IPS-18a (cell line): ENCODE data around the gene TTC9.

Experiments
- H3K27ac ChIP-seq: one replicate; pipeline ENCODE4 v1.5.1; 2013; ENCODE audit warnings: low read length
- H3K27me3 ChIP-seq: one replicate; pipeline ENCODE4 v1.6.1; 2013; ENCODE audit warnings: mild to moderate bottlenecking, low read length; ENCODE audit not compliant: control insufficient read depth, insufficient read depth
- H3K36me3 ChIP-seq: one replicate; pipeline ENCODE4 v1.6.1; 2013; ENCODE audit warnings: low read depth, low read length; ENCODE audit not compliant: control insufficient read depth
- H3K4me1 ChIP-seq: one replicate; pipeline ENCODE4 v1.6.1; 2013; ENCODE audit warnings: low read depth, low read length; ENCODE audit not compliant: control insufficient read depth
- H3K4me3 ChIP-seq: one replicate; pipeline ENCODE4 v1.5.1; 2013; ENCODE audit warnings: low read length
- H3K9ac ChIP-seq: one replicate; pipeline ENCODE4 v1.6.1; 2013; ENCODE audit warnings: mild to moderate bottlenecking, low read length, moderate library complexity
- H3K9me3 ChIP-seq: one replicate; pipeline ENCODE4 v1.6.1; 2013; ENCODE audit warnings: low read depth, low read length; ENCODE audit not compliant: control insufficient read depth

Gene TTC9

GRCh38 chr14:70619708-70620107, 22.0 kb upstream of the TTC9 start:
- no peak overlapping the region for H3K27ac ChIP-seq
- H3K4me1 ChIP-seq = no peaks in the 10 kb centered on the region
- H3K36me3 ChIP-seq = no peaks in the 10 kb centered on the region
- no peak overlapping the region for H3K4me3 ChIP-seq
- H3K27me3 ChIP-seq = no peaks in the 10 kb centered on the region
- H3K9me3 ChIP-seq = no peaks in the 10 kb centered on the region
- no peak overlapping the region for H3K9ac ChIP-seq

DNA sequence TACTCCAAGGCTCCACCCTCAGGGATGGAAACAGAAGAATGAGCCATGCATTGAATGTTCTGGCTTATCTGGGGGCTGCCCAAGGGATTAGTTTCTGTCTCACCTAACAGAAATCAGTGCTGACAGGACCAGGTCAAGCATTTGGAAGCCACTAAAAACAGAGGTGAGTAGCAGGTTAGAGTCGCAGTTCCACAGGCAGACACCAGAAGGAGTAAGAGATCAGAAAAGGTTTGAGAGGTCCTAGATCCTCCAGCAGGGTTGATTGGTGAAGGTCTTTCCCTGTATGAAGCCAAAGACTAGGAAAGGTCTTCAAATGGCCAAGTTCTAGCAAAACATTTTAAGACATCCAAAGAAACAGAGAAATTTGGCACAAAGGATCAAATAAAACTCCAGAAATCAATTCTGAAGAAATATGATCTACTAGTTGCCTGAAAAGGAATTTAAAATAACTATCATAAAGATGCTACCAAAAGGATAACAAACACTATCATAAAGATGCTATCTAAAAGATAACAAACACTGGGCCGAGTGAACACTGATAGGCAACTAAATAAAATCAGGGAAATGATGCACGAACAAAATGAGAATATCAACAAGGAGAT, 19.5 kb upstream of the TTC9 start:
- H3K4me3 ChIP-seq = no peak overlapping the region
- H3K27me3 ChIP-seq = no peaks in the 10 kb centered on the region
- H3K36me3 ChIP-seq = no peaks in the 10 kb centered on the region
- no peak overlapping the region for H3K9ac ChIP-seq
- no peaks in the 10 kb centered on the region for H3K4me1 ChIP-seq
- peaks cover 11% of the 10 kb centered on the region for H3K9me3 ChIP-seq
- H3K27ac ChIP-seq = no peak overlapping the region

DNA sequence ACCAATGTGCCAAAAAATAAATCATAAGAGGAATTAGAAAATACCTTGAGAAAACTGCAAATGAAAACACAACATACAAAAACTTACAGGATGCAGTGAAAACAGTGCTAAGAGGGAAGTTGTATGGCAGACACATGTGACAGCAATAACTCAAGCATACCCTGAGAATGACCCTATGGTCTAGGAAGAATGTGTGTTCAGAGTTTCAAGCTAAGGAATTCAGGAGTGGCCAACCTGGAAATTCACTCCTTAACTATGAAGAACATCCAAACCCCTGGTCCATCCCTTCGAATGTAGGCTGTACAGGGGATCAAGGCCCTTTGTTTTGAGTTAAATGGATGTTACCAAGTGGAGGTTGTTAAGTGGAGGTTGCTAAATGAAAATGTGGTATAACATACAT, 16.7 kb upstream of the TTC9 start:
- Histone ChIP-seq H3K9me3 (peaks cover 19% of the 10 kb centered on the region), H3K4me3 (no peak overlapping the region), H3K27me3 (no peaks in the 10 kb centered on the region), H3K4me1 (no peaks in the 10 kb centered on the region), H3K36me3 (no peaks in the 10 kb centered on the region), H3K9ac (no peak overlapping the region), H3K27ac (no peak overlapping the region)

- Histone ChIP-seq H3K4me3 (no peak overlapping the region), H3K36me3 (no peaks in the 10 kb centered on the region), H3K9me3 (peaks cover 9% of the 10 kb centered on the region), H3K27me3 (no peaks in the 10 kb centered on the region), H3K4me1 (no peaks in the 10 kb centered on the region), H3K27ac (no peak overlapping the region), H3K9ac (no peak overlapping the region)
These were observed 9.8 kb upstream of the TTC9 start for GRCh38 chr14:70631948-70632347.

DNA sequence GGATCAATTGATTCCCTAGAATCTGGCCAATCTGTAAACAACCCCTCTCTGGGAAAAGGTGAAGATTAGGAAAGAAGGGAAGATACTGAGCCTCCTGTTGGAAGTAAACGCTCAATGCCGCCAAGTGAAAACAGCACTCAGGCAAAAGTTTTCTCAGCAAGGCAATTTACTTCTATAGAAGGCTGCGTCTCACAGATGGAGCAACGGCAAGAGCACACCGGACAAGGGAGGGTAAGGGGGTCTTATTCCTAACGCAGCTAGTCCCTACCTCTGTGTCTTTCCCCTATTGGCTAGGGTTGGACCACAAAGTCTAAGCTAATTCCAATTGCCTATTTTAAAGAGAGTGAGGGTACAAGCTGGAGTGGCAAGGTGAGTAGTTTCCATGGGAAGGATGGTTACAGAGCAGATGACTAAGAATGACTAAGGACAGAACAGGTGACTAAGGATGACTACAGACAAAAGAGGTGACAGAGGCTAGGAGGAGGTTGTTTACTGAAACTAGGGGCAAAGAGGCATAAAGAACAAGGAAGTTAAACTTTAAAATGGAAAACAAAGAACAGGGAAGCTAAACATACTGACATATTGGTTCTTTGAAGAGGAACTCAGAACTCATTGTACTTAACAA, 5.6 kb upstream of the TTC9 start:
- no peak overlapping the region for H3K27ac ChIP-seq
- peaks cover 12% of the 10 kb centered on the region for H3K27me3 ChIP-seq
- H3K9ac ChIP-seq = no peak overlapping the region
- peaks cover 12% of the 10 kb centered on the region for H3K4me1 ChIP-seq
- no peak overlapping the region for H3K4me3 ChIP-seq
- H3K36me3 ChIP-seq = no peaks in the 10 kb centered on the region
- no peaks in the 10 kb centered on the region for H3K9me3 ChIP-seq

DNA sequence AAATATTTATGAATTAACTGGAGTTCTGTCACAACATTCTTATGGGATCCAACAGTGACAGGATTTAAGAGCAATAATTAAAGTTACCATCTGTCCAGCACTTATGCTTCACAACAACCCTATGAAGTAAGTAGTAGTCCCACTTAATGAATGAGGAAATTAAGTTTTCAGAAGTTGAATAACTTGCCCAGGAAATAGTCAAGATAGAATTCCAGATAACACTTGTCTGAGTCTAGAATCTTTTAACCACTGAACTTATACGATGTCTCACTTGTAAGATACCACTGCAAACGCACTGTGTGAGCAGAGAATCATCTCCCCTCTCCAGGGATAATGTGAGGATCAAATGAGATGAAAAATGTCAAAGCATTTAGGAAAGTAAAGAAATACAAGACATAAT, 3.3 kb upstream of the TTC9 start:
- Histone ChIP-seq H3K4me1 (peaks cover 18% of the 10 kb centered on the region), H3K9me3 (no peaks in the 10 kb centered on the region), H3K36me3 (no peaks in the 10 kb centered on the region), H3K4me3 (no peak overlapping the region), H3K27me3 (peaks cover 12% of the 10 kb centered on the region), H3K27ac (no peak overlapping the region), H3K9ac (no peak overlapping the region)

- Histone ChIP-seq H3K4me3 (peak overlapping the region; percentile 77), H3K9ac (peak overlapping the region; percentile 32), H3K27me3 (peaks cover 12% of the 10 kb centered on the region), H3K4me1 (peaks cover 39% of the 10 kb centered on the region), H3K27ac (no peak overlapping the region), H3K36me3 (peaks cover 4% of the 10 kb centered on the region), H3K9me3 (no peaks in the 10 kb centered on the region)
These were observed 673 bp upstream of the TTC9 start for GRCh38 chr14:70640938-70641547.

DNA sequence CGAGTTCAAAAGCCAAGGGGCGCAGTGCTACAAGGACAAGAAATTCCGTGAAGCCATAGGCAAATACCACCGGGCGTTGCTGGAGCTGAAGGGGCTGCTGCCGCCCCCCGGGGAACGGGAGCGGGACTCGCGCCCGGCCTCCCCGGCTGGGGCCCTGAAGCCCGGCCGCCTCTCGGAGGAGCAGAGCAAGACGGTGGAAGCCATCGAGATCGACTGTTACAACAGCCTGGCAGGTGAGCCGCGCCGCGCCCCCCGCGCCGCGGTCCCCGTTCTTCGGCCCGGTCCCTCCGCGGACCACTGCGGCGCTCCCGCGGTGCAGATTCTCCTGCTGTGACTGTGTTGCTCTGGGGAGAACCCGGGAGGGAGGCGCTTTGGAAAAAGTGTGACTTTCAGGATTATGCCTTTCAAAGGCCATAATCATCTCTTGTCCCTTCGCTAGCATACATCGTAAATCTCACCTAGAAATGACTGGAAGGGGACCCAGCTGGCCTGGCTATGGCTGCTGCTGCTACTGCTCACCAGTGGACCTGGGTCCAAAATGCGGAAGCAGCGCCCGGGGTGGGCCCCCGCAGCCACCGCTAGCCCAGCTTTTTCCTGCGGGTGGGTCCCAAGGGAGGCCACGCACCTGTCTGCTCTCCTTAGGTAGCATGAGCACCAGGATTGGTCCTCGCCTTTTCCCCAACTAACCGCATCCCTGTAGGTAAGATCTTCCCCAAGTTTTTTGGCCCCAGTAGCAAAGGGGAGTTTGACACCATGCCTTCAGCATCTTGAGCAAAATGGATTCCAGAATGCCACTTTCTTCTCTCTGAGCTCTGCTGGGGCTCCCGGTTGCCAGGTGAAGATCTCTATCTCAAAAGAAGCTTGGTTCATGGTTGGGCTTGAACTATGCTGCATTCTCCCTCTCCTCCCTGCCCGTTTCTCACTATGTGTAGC, 853 bp downstream of the TTC9 start:
- no peaks in the 10 kb centered on the region for H3K9me3 ChIP-seq
- H3K4me3 ChIP-seq = peak overlapping the region; percentile 93
- peak overlapping the region; percentile 47 for H3K9ac ChIP-seq
- no peak overlapping the region for H3K27ac ChIP-seq
- peaks cover 53% of the 10 kb centered on the region for H3K4me1 ChIP-seq
- H3K27me3 ChIP-seq = peaks cover 12% of the 10 kb centered on the region
- peaks cover 4% of the 10 kb centered on the region for H3K36me3 ChIP-seq

DNA sequence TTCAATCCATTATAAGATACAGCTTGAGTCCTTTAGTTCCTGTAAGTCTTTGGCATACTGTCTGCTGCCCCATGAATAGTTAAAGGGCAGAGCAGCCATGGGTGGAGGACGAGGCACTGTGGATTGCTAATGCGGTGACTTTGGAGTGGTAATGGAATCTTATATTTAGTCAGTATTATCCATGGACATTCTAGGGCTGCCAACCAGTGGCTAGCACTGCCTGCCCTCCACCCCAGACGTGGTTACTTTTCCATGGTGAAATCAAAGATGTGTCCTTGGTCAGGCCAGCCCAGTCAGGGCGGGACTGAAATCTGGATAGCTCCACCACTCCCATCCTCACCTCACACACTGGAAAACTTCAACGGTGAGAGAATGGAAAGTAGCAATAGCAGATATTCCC, 2.3 kb downstream of the TTC9 start:
- H3K9me3 ChIP-seq = no peaks in the 10 kb centered on the region
- peak overlapping the region; percentile 93 for H3K4me3 ChIP-seq
- H3K27ac ChIP-seq = no peak overlapping the region
- H3K36me3 ChIP-seq = peaks cover 4% of the 10 kb centered on the region
- peaks cover 12% of the 10 kb centered on the region for H3K27me3 ChIP-seq
- peaks cover 59% of the 10 kb centered on the region for H3K4me1 ChIP-seq
- H3K9ac ChIP-seq = peak overlapping the region; percentile 47

DNA sequence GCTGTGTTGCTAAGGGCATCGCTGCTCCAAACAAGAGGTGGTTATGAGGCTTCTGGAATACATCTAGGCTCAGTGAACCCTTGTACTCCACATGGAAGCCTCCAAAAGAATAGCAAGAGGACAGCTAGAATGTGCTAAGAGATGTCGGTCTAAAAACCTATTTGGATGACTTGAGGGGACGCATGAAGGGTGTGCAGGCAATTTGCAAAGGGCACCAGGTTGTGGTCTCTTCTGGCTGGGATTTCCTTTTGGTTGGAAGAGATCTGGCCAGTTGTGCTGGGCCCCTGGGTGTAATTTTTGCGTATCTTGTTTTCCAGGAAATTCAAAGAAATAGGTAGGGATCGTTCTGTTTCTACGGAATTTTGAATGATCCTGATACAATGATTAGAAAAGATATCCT, 4.2 kb downstream of the TTC9 start:
- H3K27me3 ChIP-seq = peaks cover 2% of the 10 kb centered on the region
- peak overlapping the region; percentile 2 for H3K27ac ChIP-seq
- peak overlapping the region; percentile 10 for H3K4me3 ChIP-seq
- no peaks in the 10 kb centered on the region for H3K9me3 ChIP-seq
- peaks cover 4% of the 10 kb centered on the region for H3K36me3 ChIP-seq
- no peak overlapping the region for H3K9ac ChIP-seq
- peaks cover 48% of the 10 kb centered on the region for H3K4me1 ChIP-seq

- Histone ChIP-seq H3K4me1 (peaks cover 52% of the 10 kb centered on the region), H3K4me3 (no peak overlapping the region), H3K36me3 (peaks cover 10% of the 10 kb centered on the region), H3K27me3 (no peaks in the 10 kb centered on the region), H3K9ac (no peak overlapping the region), H3K27ac (peak overlapping the region; percentile 2), H3K9me3 (no peaks in the 10 kb centered on the region)
These were observed 5.0 kb downstream of the TTC9 start for GRCh38 chr14:70646705-70647104.
